Panc1 (cell line): Measurements from ENCODE around the gene SART3. TPM values are rescaled to one million over a fixed set of nuclear protein-coding genes. Genes with fewer than 3 reads are reported as not detected.

Experiments used
- ATAC-seq: fragments of 200-7000 bp; cut with Tn5 transposase; 2 replicates; pipeline ENCODE4 v1.9.1; 2020; ENCODE audit warnings: mild to moderate bottlenecking, moderate library complexity
- BruUV-seq: library from RNA; stranded (reverse); fragments of 400-500 nt; replicated peaks from 2 replicates; lab custom pipeline; 2021; lab: Mats Ljungman, UMichigan
- CTCF ChIA-PET: fragments of 300-600 bp; sonication (Branson Sonifier 250); formaldehyde crosslinking; loops from one replicate; lab custom pipeline; 2022; ENCODE audit warnings: antibody characterized with exemption; lab: Charles Lee
- POLR2A ChIA-PET: fragments of 300-600 bp; sonication (Branson Sonifier 250); formaldehyde crosslinking; loops from one replicate; lab custom pipeline; 2022; ENCODE audit warnings: antibody characterized with exemption; lab: Charles Lee
- DNase-seq: peaks from one replicate; pipeline ENCODE4 v3.0.0-alpha.2; 2010; ENCODE audit warnings: low read depth, low spot score
- H3K27ac ChIP-seq: 2 replicates; pipeline ENCODE4 v1.5.1; 2011; ENCODE audit warnings: mild to moderate bottlenecking, low read length, inconsistent platforms
- H3K27me3 ChIP-seq: fragments of 200-500 bp; sonication (Bioruptor generic); 2 replicates; pipeline ENCODE4 v1.6.0; 2014; ENCODE audit warnings: low read length, inconsistent platforms; ENCODE audit not compliant: control insufficient read depth, insufficient read depth
- H3K36me3 ChIP-seq: fragments of 200-500 bp; sonication (Bioruptor generic); 2 replicates; pipeline ENCODE4 v1.5.1; 2014; ENCODE audit warnings: inconsistent platforms, mild to moderate bottlenecking, low read length, moderate library complexity; ENCODE audit not compliant: control insufficient read depth, insufficient read depth
- H3K4me1 ChIP-seq: 2 replicates; pipeline ENCODE4 v1.5.1; 2011; ENCODE audit warnings: inconsistent platforms, mild to moderate bottlenecking, low read length, moderate library complexity; ENCODE audit not compliant: control insufficient read depth, insufficient read depth
- H3K4me3 ChIP-seq, 2 experiments: 2 replicates each; pipeline ENCODE4 v1.5.1; 2011 to 2012; ENCODE audit warnings: low read depth in 2 of 2, low read length in 2 of 2, mild to moderate bottlenecking in 2 of 2, inconsistent platforms in 1 of 2, moderate library complexity in 1 of 2
- H3K9me3 ChIP-seq: fragments of 200-500 bp; sonication (Bioruptor generic); 2 replicates; pipeline ENCODE4 v1.5.1; 2014; ENCODE audit warnings: low read depth, mild to moderate bottlenecking, inconsistent platforms, low read length, moderate library complexity; ENCODE audit not compliant: control insufficient read depth, insufficient read depth
- CTCF ChIP-seq: fragments of 450-650 bp; IDR thresholded peaks from 2 replicates; pipeline ENCODE4 v1.5.1; 2017; ENCODE audit warnings: mild to moderate bottlenecking
- POLR2AphosphoS5 ChIP-seq: IDR thresholded peaks from 2 replicates; pipeline ENCODE4 v1.6.1; 2012; ENCODE audit warnings: mild to moderate bottlenecking, low read depth, low read length, moderate library complexity
- REST ChIP-seq, 2 experiments: IDR thresholded peaks; 2 replicates each; pipeline ENCODE4 v1.6.1; 2011 to 2012; ENCODE audit warnings: low read depth in 2 of 2, control low read depth in 1 of 2, low read length in 1 of 2, mild to moderate bottlenecking in 1 of 2, moderate library complexity in 1 of 2; ENCODE audit not compliant: insufficient read depth in 1 of 2
- SIN3A ChIP-seq: IDR thresholded peaks from 2 replicates; pipeline ENCODE4 v1.6.1; 2012; ENCODE audit warnings: low read depth, mild to moderate bottlenecking, low read length, moderate library complexity, borderline replicate concordance; ENCODE audit not compliant: insufficient read depth
- TCF7L2 ChIP-seq: IDR thresholded peaks from 2 replicates; pipeline ENCODE4 v1.6.1; 2011; ENCODE audit warnings: mild to moderate bottlenecking, low read depth, low read length, inconsistent platforms
- in situ Hi-C: cut with HindIII; loops from 2 replicates; pipeline ENCODE4 v1.10.0; 2016; ENCODE audit warnings: low sequenced_read_pairs, low pct_unique_long_range_greater_than_20kb
- intact Hi-C: fragments of 100-400 bp; cut with micrococcal nuclease; formaldehyde crosslinking; loops from one replicate; pipeline ENCODE4 v1.10.0; 2022; ENCODE audit not compliant: unreplicated experiment
- total RNA-seq: library from RNA; stranded (reverse); gene quantifications from one replicate; pipeline ENCODE4 v1.2.1, GENCODE V29; 2021; ENCODE audit not compliant: unreplicated experiment

Gene SART3
- total RNA-seq, 1 experiment from 2014 or later = 55.9 TPM

GRCh38 chr12:108597559-108598471 is 36.8 kb upstream of the SART3 start, which contains the start of gene TMEM119:
TMEM119 (minus strand) TSS chr12:108598084; CDS start chr12:108592383, 5,701 bp downstream.
- Histone ChIP-seq H3K36me3 (no peaks in the 10 kb centered on the region), H3K27ac (no peak within 1 kb of the TSS), H3K4me1 (no peaks in the 10 kb centered on the region), H3K4me3 (peak within 1 kb of the TSS in 1 of 2 experiments; percentile 20; a peak in 1 of 4 replicates), H3K27me3 (no peaks in the 10 kb centered on the region), H3K9me3 (no peaks in the 10 kb centered on the region)
- POLR2A ChIA-PET = no interaction called here
- intact Hi-C loops = no loop called here
- in situ Hi-C loops = no loop called here
- TF ChIP-seq SIN3A (no peak), REST (IDR thresholded peaks at IDR 0.05; ENCODE audit: insufficient read depth in 1 of 2, low read depth in 2 of 2, low read length in 1 of 2) (no peak), TCF7L2 (no peak), POLR2AphosphoS5 (no peak)
- ATAC-seq (no peak), DNase-seq (no peak)
- BruUV-seq = no TSS peak
- CTCF ChIA-PET = interaction anchor here (0.6 kb wide), 1 partner anchor 14 kb away, joined by 8 read pairs; no protein-coding TSS in a partner anchor

GRCh38 chr12:108596854-108597558 is 36.0 kb upstream of the SART3 start:
- H3K4me1 ChIP-seq = no peaks in the 10 kb centered on the region
- H3K9me3 ChIP-seq = no peaks in the 10 kb centered on the region
- ATAC-seq (no peak), DNase-seq (no peak)
- no peaks in the 10 kb centered on the region for H3K36me3 ChIP-seq
- BruUV-seq = no TSS peak
- in situ Hi-C loops = no loop called here
- H3K27me3 ChIP-seq = no peaks in the 10 kb centered on the region
- TF ChIP-seq TCF7L2 = no peak
- no peak for TF ChIP-seq POLR2AphosphoS5
- no peak for TF ChIP-seq REST (IDR thresholded peaks at IDR 0.05; ENCODE audit: insufficient read depth in 1 of 2, low read depth in 2 of 2, low read length in 1 of 2)
- TF ChIP-seq SIN3A = no peak
- TF ChIP-seq CTCF = no peak
- H3K27ac ChIP-seq = no peak overlapping the region
- CTCF ChIA-PET = no interaction called here
- POLR2A ChIA-PET = no interaction called here
- H3K4me3 ChIP-seq = peak overlapping the region in 1 of 2 experiments; percentile 20; a peak in 1 of 4 replicates
- intact Hi-C loops = no loop called here
